CD8-positive, alpha-beta memory T cell (primary cell): ENCODE measurements around the gene MEGF6. TPM values are rescaled to one million over a fixed set of nuclear protein-coding genes. Genes with fewer than 3 reads are reported as not detected.

Source experiments
- CTCF ChIA-PET: fragments of 350-600 bp; sonication (Branson Sonifier 250); formaldehyde crosslinking; loops from one replicate; lab custom pipeline; 2021; ENCODE audit warnings: antibody characterized with exemption; lab: Charles Lee
- POLR2A ChIA-PET: fragments of 350-600 bp; sonication (Branson Sonifier 250); formaldehyde crosslinking; loops from one replicate; lab custom pipeline; 2021; ENCODE audit warnings: antibody characterized with exemption; lab: Charles Lee
- DNase-seq, 5 donors: peaks; one replicate each; pipeline versions ENCODE4 v3.0.0 to v3.0.0-alpha.2; 2020 to 2022; ENCODE audit warnings: mixed read lengths in 1 of 5
- H3K27ac ChIP-seq: one replicate; pipeline ENCODE4 v1.7.0; 2013; ENCODE audit warnings: low read depth, mild to moderate bottlenecking, low read length, moderate library complexity
- H3K27me3 ChIP-seq: 2 replicates; pipeline ENCODE4 v1.7.0; 2013; ENCODE audit warnings: low read length, mild to moderate bottlenecking; ENCODE audit not compliant: insufficient read depth, poor library complexity, severe bottlenecking
- H3K36me3 ChIP-seq: 2 replicates; pipeline ENCODE4 v1.7.0; 2013; ENCODE audit warnings: mild to moderate bottlenecking, low read length, moderate library complexity; ENCODE audit not compliant: insufficient read depth
- H3K4me1 ChIP-seq: 2 replicates; pipeline ENCODE4 v1.7.0; 2013; ENCODE audit warnings: mild to moderate bottlenecking, low read length, moderate library complexity; ENCODE audit not compliant: insufficient read depth
- H3K4me3 ChIP-seq: 2 replicates; pipeline ENCODE4 v1.7.0; 2013; ENCODE audit warnings: mild to moderate bottlenecking, low read length
- H3K9me3 ChIP-seq: 2 replicates; pipeline ENCODE4 v1.7.0; 2013; ENCODE audit warnings: mild to moderate bottlenecking, low read length
- H3K27ac Mint-ChIP-seq, 8 donors: one replicate each; pipeline ENCODE4 v1.8.0; 2020 to 2021; ENCODE audit warnings: mixed read lengths in 8 of 8, mild to moderate bottlenecking in 6 of 8, inconsistent platforms in 3 of 8, moderate library complexity in 3 of 8
- H3K27me3 Mint-ChIP-seq, 2 donors: one replicate each; pipeline ENCODE4 v1.8.0; 2020 to 2021; ENCODE audit warnings: mixed read lengths in 2 of 2, mild to moderate bottlenecking in 1 of 2, moderate library complexity in 1 of 2
- H3K36me3 Mint-ChIP-seq, 3 donors: one replicate each; pipeline ENCODE4 v1.8.0; 2020 to 2021; ENCODE audit warnings: mixed read lengths in 3 of 3, inconsistent platforms in 1 of 3, mild to moderate bottlenecking in 1 of 3
- H3K4me1 Mint-ChIP-seq, 3 donors: one replicate each; pipeline ENCODE4 v1.8.0; 2020 to 2021; ENCODE audit warnings: mixed read lengths in 3 of 3, inconsistent platforms in 1 of 3, mild to moderate bottlenecking in 1 of 3
- H3K4me3 Mint-ChIP-seq, 7 donors: one replicate each; pipeline ENCODE4 v1.8.0; 2020 to 2021; ENCODE audit warnings: mixed read lengths in 7 of 7, mild to moderate bottlenecking in 6 of 7, moderate library complexity in 4 of 7, inconsistent platforms in 2 of 7
- H3K9me3 Mint-ChIP-seq, 5 donors: one replicate each; pipeline ENCODE4 v1.8.0; 2020 to 2022; ENCODE audit warnings: mixed read lengths in 5 of 5, mild to moderate bottlenecking in 3 of 5, moderate library complexity in 2 of 5, inconsistent platforms in 1 of 5
- polyA plus RNA-seq: library from polyadenylated mRNA; unstranded; fragments of 300-500 nt; fragmentation: Illumina TruSeq; gene quantifications from one replicate; pipeline ENCODE4 v1.2.3, GENCODE V29; 2021
- total RNA-seq, 2 experiments: library from RNA; stranded (reverse); gene quantifications; one replicate each; pipeline ENCODE4 v1.2.3, GENCODE V29; 2021

MEGF6 gene
- total and polyA plus RNA-seq, 3 experiments from 2014 or later, result 3.4 to 12.0 (median 10.8) TPM

GRCh38 chr1:3601743-3602142, 9.6 kb downstream of the MEGF6 start:
- Mint-ChIP-seq H3K27me3 (no peaks in the 10 kb centered on the region), H3K36me3 (no peaks in the 10 kb centered on the region), H3K4me1 (peaks cover 14 to 24% (median 15%) of the 10 kb centered on the region in 3 donors), H3K4me3 (no peak overlapping the region), H3K27ac (no peak overlapping the region), H3K9me3 (no peaks in the 10 kb centered on the region)
- H3K4me3 ChIP-seq, result no peak overlapping the region
- DNase-seq, result no peak
- no peaks in the 10 kb centered on the region for H3K36me3 ChIP-seq
- POLR2A ChIA-PET, result no interaction called here
- H3K4me1 ChIP-seq, result peaks cover 25% of the 10 kb centered on the region
- H3K9me3 ChIP-seq, result no peaks in the 10 kb centered on the region
- CTCF ChIA-PET, result interaction anchor here (1.5 kb wide), 1 partner anchor 17 kb away, joined by 3 read pairs; no protein-coding TSS in a partner anchor
- H3K27ac ChIP-seq, result no peak overlapping the region
- no peaks in the 10 kb centered on the region for H3K27me3 ChIP-seq

GRCh38 chr1:3600354-3600753, 11.0 kb downstream of the MEGF6 start:
- peaks cover 0 to 2% of the 10 kb centered on the region in 2 donors for H3K27me3 Mint-ChIP-seq
- ChIA-PET CTCF (interaction anchor here (2.6 kb wide), 1 partner anchor 19 kb away, joined by 8 read pairs; no protein-coding TSS in a partner anchor), POLR2A (no interaction called here)
- no peak overlapping the region for H3K4me3 Mint-ChIP-seq
- no peak for DNase-seq
- no peak overlapping the region for H3K27ac ChIP-seq
- no peaks in the 10 kb centered on the region for H3K9me3 ChIP-seq
- no peaks in the 10 kb centered on the region for H3K36me3 ChIP-seq
- H3K4me3 ChIP-seq, result no peak overlapping the region
- H3K4me1 ChIP-seq, result peaks cover 26% of the 10 kb centered on the region
- H3K9me3 Mint-ChIP-seq, result no peaks in the 10 kb centered on the region
- no peaks in the 10 kb centered on the region for H3K36me3 Mint-ChIP-seq
- H3K27me3 ChIP-seq, result no peaks in the 10 kb centered on the region
- peaks cover 14 to 24% (median 15%) of the 10 kb centered on the region in 3 donors for H3K4me1 Mint-ChIP-seq
- H3K27ac Mint-ChIP-seq, result no peak overlapping the region

GRCh38 chr1:3599816-3600215, 11.5 kb downstream of the MEGF6 start:
- H3K4me1 Mint-ChIP-seq, result peaks cover 14 to 24% (median 15%) of the 10 kb centered on the region in 3 donors
- Histone ChIP-seq H3K9me3 (no peaks in the 10 kb centered on the region), H3K36me3 (no peaks in the 10 kb centered on the region), H3K27ac (no peak overlapping the region), H3K4me3 (no peak overlapping the region), H3K4me1 (peaks cover 26% of the 10 kb centered on the region), H3K27me3 (no peaks in the 10 kb centered on the region)
- H3K27me3 Mint-ChIP-seq, result peaks cover 0 to 2% of the 10 kb centered on the region in 2 donors
- ChIA-PET CTCF (interaction anchor here (1.4 to 2.6 kb wide), 2 partner anchors 19 to 69 kb away, joined by 3 to 8 read pairs; no protein-coding TSS in a partner anchor), POLR2A (no interaction called here)
- no peak overlapping the region for H3K4me3 Mint-ChIP-seq
- no peak for DNase-seq
- H3K27ac Mint-ChIP-seq, result peak overlapping the region in 1 of 8 donors; percentile 54
- no peaks in the 10 kb centered on the region for H3K36me3 Mint-ChIP-seq
- no peaks in the 10 kb centered on the region for H3K9me3 Mint-ChIP-seq

DNA sequence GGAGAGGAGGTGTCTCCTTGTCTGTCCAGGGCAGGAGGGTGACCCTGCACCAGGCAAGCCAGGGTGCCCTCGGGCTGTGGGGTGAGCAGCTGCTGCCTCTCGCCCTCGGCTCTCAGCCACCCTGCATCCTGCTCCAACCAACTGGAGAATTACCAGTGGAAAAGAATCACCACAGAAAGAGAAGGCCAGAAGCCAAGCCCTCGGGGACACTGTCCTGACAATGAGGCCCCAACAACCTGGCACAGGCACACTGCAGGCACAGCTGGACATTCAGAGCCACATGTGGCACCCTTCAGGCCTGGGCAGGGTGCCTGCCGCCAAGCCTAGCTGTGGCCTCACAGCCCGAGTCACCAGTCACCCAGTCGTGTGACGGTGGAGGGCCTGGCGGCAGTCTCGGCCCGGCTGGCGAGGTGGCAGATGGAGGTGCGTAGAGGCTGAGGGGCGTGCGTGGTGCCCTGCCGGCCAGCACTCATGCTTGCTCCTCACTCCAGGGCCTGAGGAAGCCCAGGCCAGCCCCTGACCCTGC, 12.0 kb downstream of the MEGF6 start:
- CTCF ChIA-PET, result interaction anchor here (1.4 to 2.6 kb wide), 2 partner anchors 20 to 70 kb away, joined by 3 to 8 read pairs; no protein-coding TSS in a partner anchor
- H3K36me3 Mint-ChIP-seq, result no peaks in the 10 kb centered on the region
- Histone ChIP-seq H3K4me3 (no peak overlapping the region), H3K36me3 (no peaks in the 10 kb centered on the region), H3K27me3 (no peaks in the 10 kb centered on the region), H3K4me1 (peaks cover 26% of the 10 kb centered on the region), H3K9me3 (no peaks in the 10 kb centered on the region), H3K27ac (no peak overlapping the region)
- H3K4me3 Mint-ChIP-seq, result peak overlapping the region in 1 of 7 donors; percentile 74
- peaks cover 14 to 24% (median 15%) of the 10 kb centered on the region in 3 donors for H3K4me1 Mint-ChIP-seq
- no peaks in the 10 kb centered on the region for H3K9me3 Mint-ChIP-seq
- peak overlapping the region in 2 of 8 donors; percentile 55 to 75 for H3K27ac Mint-ChIP-seq
- H3K27me3 Mint-ChIP-seq, result peaks cover 0 to 2% of the 10 kb centered on the region in 2 donors
- POLR2A ChIA-PET, result no interaction called here
- no peak for DNase-seq

DNA sequence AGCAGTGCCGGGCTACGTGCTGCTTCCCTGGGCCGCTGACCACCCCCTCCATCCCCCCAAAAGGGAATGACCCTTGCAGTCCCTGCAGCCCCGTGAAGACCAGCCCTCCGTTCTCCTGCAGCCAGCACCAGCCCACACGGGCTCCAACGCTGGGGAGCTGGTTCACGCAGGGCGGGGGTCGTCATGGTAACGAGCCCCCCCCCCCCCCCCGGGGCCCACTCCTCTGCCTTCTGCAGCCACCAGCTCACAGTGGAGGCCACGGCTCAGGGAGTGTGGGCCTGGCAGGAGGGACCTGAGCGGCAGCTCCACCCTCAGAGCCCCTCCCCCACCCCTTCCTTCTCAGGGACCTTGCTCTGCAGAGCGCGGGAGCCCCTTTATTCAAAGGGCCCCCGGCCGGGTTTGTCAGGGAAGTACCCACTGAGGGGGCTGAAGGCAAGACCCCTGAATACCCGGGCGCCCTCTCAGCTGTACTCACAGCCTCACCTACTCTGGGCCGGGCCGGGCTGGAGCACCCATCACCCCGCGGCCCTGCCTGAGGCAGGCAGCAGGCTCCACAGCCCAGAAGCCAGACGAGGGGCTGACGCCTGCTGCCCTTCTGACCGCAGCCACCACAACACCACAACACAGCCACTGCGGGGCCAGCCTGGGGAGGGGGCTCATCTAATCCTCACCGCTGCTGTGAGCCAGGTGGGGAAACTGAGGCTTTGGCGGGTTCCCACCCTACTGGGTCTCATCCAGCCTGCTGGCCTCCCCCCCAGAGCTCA, 12.6 kb downstream of the MEGF6 start:
- Histone ChIP-seq H3K4me1 (peaks cover 26% of the 10 kb centered on the region), H3K36me3 (no peaks in the 10 kb centered on the region), H3K4me3 (no peak overlapping the region), H3K9me3 (no peaks in the 10 kb centered on the region), H3K27me3 (no peaks in the 10 kb centered on the region), H3K27ac (no peak overlapping the region)
- DNase-seq, result no peak
- peaks cover 0 to 4% of the 10 kb centered on the region in 2 donors for H3K27me3 Mint-ChIP-seq
- peaks cover 14 to 24% (median 15%) of the 10 kb centered on the region in 3 donors for H3K4me1 Mint-ChIP-seq
- H3K9me3 Mint-ChIP-seq, result no peaks in the 10 kb centered on the region
- peak overlapping the region in 4 of 7 donors; percentile 74 to 88 (median 80) for H3K4me3 Mint-ChIP-seq
- H3K36me3 Mint-ChIP-seq, result no peaks in the 10 kb centered on the region
- ChIA-PET POLR2A (no interaction called here), CTCF (interaction anchor here (1.4 to 2.6 kb wide), 2 partner anchors 20 to 70 kb away, joined by 3 to 8 read pairs; no protein-coding TSS in a partner anchor)
- peak overlapping the region in 1 of 8 donors; percentile 87 for H3K27ac Mint-ChIP-seq

DNA sequence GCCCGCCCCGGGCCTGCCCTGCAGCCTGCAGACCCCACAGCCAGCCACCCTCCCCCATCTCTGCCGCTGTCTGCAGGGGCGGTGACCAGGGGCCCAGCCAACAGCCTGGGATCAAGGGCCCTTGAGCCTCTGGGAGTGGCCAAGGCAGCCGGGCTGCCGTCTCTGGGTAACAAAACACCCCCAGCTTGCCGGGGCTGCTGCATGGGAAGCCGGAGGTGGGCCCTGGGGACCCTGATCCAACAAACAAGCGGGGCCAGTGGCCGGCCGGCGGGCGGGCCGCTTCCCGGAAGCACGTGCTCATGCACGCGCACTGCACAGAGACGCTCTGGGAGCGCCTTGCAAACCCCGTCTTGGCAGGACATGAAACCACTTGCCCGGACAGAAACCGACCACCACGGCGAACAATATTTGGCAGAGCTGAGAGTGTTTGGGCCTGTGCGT, 13.2 kb downstream of the MEGF6 start:
- H3K27me3 ChIP-seq, result no peaks in the 10 kb centered on the region
- peaks cover 0 to 4% of the 10 kb centered on the region in 2 donors for H3K27me3 Mint-ChIP-seq
- no peaks in the 10 kb centered on the region for H3K9me3 ChIP-seq
- H3K4me1 ChIP-seq, result peaks cover 26% of the 10 kb centered on the region
- no peaks in the 10 kb centered on the region for H3K9me3 Mint-ChIP-seq
- peaks cover 14 to 24% (median 15%) of the 10 kb centered on the region in 3 donors for H3K4me1 Mint-ChIP-seq
- DNase-seq, result no peak
- H3K27ac Mint-ChIP-seq, result peak overlapping the region in 2 of 8 donors; percentile 85 to 87
- POLR2A ChIA-PET, result no interaction called here
- H3K4me3 Mint-ChIP-seq, result peak overlapping the region; percentile 41 to 88 (median 80)
- H3K4me3 ChIP-seq, result peak overlapping the region; percentile 34
- no peaks in the 10 kb centered on the region for H3K36me3 ChIP-seq
- CTCF ChIA-PET, result interaction anchor here (0.9 to 2.6 kb wide), 4 partner anchors 21 to 71 kb away, joined by 3 to 8 read pairs (median 3); no protein-coding TSS in a partner anchor
- no peak overlapping the region for H3K27ac ChIP-seq
- H3K36me3 Mint-ChIP-seq, result no peaks in the 10 kb centered on the region

DNA sequence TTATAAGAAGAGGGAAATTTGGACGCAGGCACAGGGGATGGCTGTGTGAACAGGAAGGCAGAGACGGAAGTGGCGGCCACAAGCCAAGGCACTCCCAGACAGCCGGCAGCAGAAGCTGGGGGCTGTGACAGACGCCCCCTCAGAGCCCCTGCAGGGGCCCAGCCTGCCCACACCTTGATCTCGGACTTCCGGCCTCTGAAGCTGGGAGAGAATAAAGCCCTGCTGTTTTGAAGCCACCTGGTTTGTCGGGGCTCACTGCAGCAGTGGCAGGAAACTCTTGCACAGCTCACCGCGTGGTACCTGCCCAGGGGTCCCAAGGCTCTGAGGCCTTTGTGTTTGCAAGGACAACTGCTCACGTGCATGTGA, 13.7 kb downstream of the MEGF6 start:
- H3K27ac ChIP-seq, result no peak overlapping the region

More for the DNA sequence above, 13.7 kb downstream of the MEGF6 start:
- ChIA-PET CTCF (interaction anchor here (0.9 to 1.0 kb wide), 2 partner anchors 21 to 23 kb away, joined by 3 read pairs; no protein-coding TSS in a partner anchor), POLR2A (no interaction called here)
- Histone ChIP-seq H3K4me3 (peak overlapping the region; percentile 34), H3K36me3 (no peaks in the 10 kb centered on the region), H3K9me3 (no peaks in the 10 kb centered on the region), H3K4me1 (peaks cover 26% of the 10 kb centered on the region), H3K27me3 (no peaks in the 10 kb centered on the region)
- H3K27me3 Mint-ChIP-seq, result peaks cover 0 to 4% of the 10 kb centered on the region in 2 donors
- DNase-seq, result peak in 1 of 5 donors; percentile 17
- H3K4me1 Mint-ChIP-seq, result peaks cover 14 to 24% (median 15%) of the 10 kb centered on the region in 3 donors
- H3K27ac Mint-ChIP-seq, result peak overlapping the region in 7 of 8 donors; percentile 37 to 85 (median 76)
- no peaks in the 10 kb centered on the region for H3K36me3 Mint-ChIP-seq
- H3K9me3 Mint-ChIP-seq, result no peaks in the 10 kb centered on the region
- H3K4me3 Mint-ChIP-seq, result peak overlapping the region; percentile 41 to 88 (median 80)
